GM21576 (cell line): Measurements from ENCODE around the gene P2RY12.
"Not testable (repeated sequence)": the region's sequence is repeated elsewhere in the genome, so short reads cannot be mapped to it uniquely, and the experiment has no call there.

Source experiments
- ATAC-seq: cut with Tn5 transposase; IDR thresholded peaks from one replicate; pipeline ENCODE4 v1.9.1; 2021; ENCODE audit warnings: mild to moderate bottlenecking, moderate library complexity; ENCODE audit not compliant: unreplicated experiment

P2RY12 gene

GRCh38 chr3:151393941-151394340 lies 9.4 kb upstream of the P2RY12 start:
- no peak for ATAC-seq

GRCh38 chr3:151393146-151393830 lies 8.7 kb upstream of the P2RY12 start:
- no peak for ATAC-seq

- ATAC-seq: not testable (repeated sequence)
Observed at GRCh38 chr3:151392191-151392590, 7.6 kb upstream of the P2RY12 start.

- no peak for ATAC-seq
Observed at GRCh38 chr3:151391720-151392119, 7.2 kb upstream of the P2RY12 start.

GRCh38 chr3:151387842-151388241 lies 3.3 kb upstream of the P2RY12 start:
- no peak for ATAC-seq

- no peak for ATAC-seq
Observed at GRCh38 chr3:151387432-151387831, 2.9 kb upstream of the P2RY12 start.

- ATAC-seq: no peak
Observed at GRCh38 chr3:151386056-151386455, 1.5 kb upstream of the P2RY12 start.

- peak; percentile 38 for ATAC-seq
Observed at GRCh38 chr3:151383956-151384355, 597 bp downstream of the P2RY12 start.

- ATAC-seq: no peak
Observed at GRCh38 chr3:151383111-151383510, 1.4 kb downstream of the P2RY12 start.

- ATAC-seq: peak; percentile 44
Observed at GRCh38 chr3:151382671-151383070, 1.9 kb downstream of the P2RY12 start.

GRCh38 chr3:151379083-151379734 lies 5.3 kb downstream of the P2RY12 start:
- peak; percentile 36 for ATAC-seq

- ATAC-seq: peak; percentile 54
Observed at GRCh38 chr3:151377768-151378385, 6.7 kb downstream of the P2RY12 start.

- no peak for ATAC-seq
Observed at GRCh38 chr3:151372063-151372820, 12.3 kb downstream of the P2RY12 start.

GRCh38 chr3:151371526-151371925 lies 13.0 kb downstream of the P2RY12 start:
- ATAC-seq: no peak

GRCh38 chr3:151367448-151367847 lies 17.1 kb downstream of the P2RY12 start:
- no peak for ATAC-seq

- ATAC-seq: no peak
Observed at GRCh38 chr3:151366993-151367392, 17.6 kb downstream of the P2RY12 start.

GRCh38 chr3:151362751-151363174 lies 21.8 kb downstream of the P2RY12 start:
- no peak for ATAC-seq

- ATAC-seq: no peak
Observed at GRCh38 chr3:151357463-151357850, 27.1 kb downstream of the P2RY12 start.

GRCh38 chr3:151356794-151357462 lies 27.6 kb downstream of the P2RY12 start:
- ATAC-seq: no peak

- peak; percentile 31 for ATAC-seq
Observed at GRCh38 chr3:151351648-151352047, 32.9 kb downstream of the P2RY12 start.

GRCh38 chr3:151351219-151351618 lies 33.3 kb downstream of the P2RY12 start:
- peak; percentile 93 for ATAC-seq
